HepG2 (cell line): ENCODE results near the gene CXADR. TPM values are rescaled to one million over a fixed set of nuclear protein-coding genes. Genes with fewer than 3 reads are reported as not detected.

ENCODE experiments used
- AGO2 ChIP-seq: fragments of 200-400 bp; formaldehyde crosslinking; optimal IDR thresholded peaks from 2 replicates; pipeline ENCODE3; 2017; ENCODE audit warnings: mild to moderate bottlenecking, low read depth, low read length, moderate library complexity
- BORCS8-MEF2B ChIP-seq: sonication (generic); formaldehyde crosslinking; IDR thresholded peaks from 2 replicates; pipeline ENCODE4 v1.8.0; 2022; ENCODE audit warnings: mild to moderate bottlenecking, missing genetic modification reagents
- DR1 ChIP-seq: sonication (generic); formaldehyde crosslinking; IDR thresholded peaks from 2 replicates; pipeline ENCODE4 v1.8.0; 2021; ENCODE audit warnings: mild to moderate bottlenecking, missing genetic modification reagents, inconsistent platforms
- HNRNPUL1 ChIP-seq: fragments of 200-400 bp; formaldehyde crosslinking; IDR thresholded peaks from 2 replicates; pipeline ENCODE4 v1.6.1; 2017; ENCODE audit warnings: low read depth, mild to moderate bottlenecking, low read length, moderate library complexity
- MTF2 ChIP-seq: sonication (generic); formaldehyde crosslinking; IDR thresholded peaks from 2 replicates; pipeline ENCODE4 v1.5.0; 2020; ENCODE audit warnings: missing genetic modification reagents, borderline replicate concordance
- SALL1 ChIP-seq: sonication (generic); formaldehyde crosslinking; IDR thresholded peaks from 2 replicates; pipeline ENCODE4 v1.8.0; 2022; ENCODE audit warnings: mild to moderate bottlenecking, missing genetic modification reagents
- TBX3 ChIP-seq: fragments of 450-650 bp; IDR thresholded peaks from 2 replicates; pipeline ENCODE4 v1.6.1; 2017; ENCODE audit warnings: antibody characterized with exemption, mild to moderate bottlenecking, inconsistent platforms, borderline replicate concordance
- YEATS4 ChIP-seq: sonication (generic); formaldehyde crosslinking; IDR thresholded peaks from 2 replicates; pipeline ENCODE4 v1.4.0; 2020; ENCODE audit warnings: missing genetic modification reagents, borderline replicate concordance
- ZBED4 ChIP-seq: sonication (generic); formaldehyde crosslinking; IDR thresholded peaks from 2 replicates; pipeline ENCODE4 v1.4.0; 2020; ENCODE audit warnings: missing genetic modification reagents, borderline replicate concordance
- ZBTB20 ChIP-seq: sonication (generic); formaldehyde crosslinking; IDR thresholded peaks from 2 replicates; pipeline ENCODE4 v1.8.1; 2023; ENCODE audit warnings: missing genetic modification reagents, low read depth, mild to moderate bottlenecking, borderline replicate concordance
- ZFP36L1 ChIP-seq: sonication (generic); formaldehyde crosslinking; IDR thresholded peaks from 2 replicates; pipeline ENCODE4 v1.8.0; 2022; ENCODE audit warnings: mild to moderate bottlenecking, missing genetic modification reagents, moderate library complexity
- ZNF224 ChIP-seq: sonication (generic); formaldehyde crosslinking; IDR thresholded peaks from 2 replicates; pipeline ENCODE4 v1.5.0; 2020; ENCODE audit warnings: mild to moderate bottlenecking, missing genetic modification reagents
- ZNF709 ChIP-seq: sonication (generic); formaldehyde crosslinking; IDR thresholded peaks from 2 replicates; pipeline ENCODE4 v1.5.0; 2020; ENCODE audit warnings: mild to moderate bottlenecking, missing genetic modification reagents
- ZNF749 ChIP-seq: sonication (generic); formaldehyde crosslinking; IDR thresholded peaks from 2 replicates; pipeline ENCODE4 v1.8.0; 2022; ENCODE audit warnings: mild to moderate bottlenecking, missing genetic modification reagents, moderate library complexity, borderline replicate concordance
- ZNF788 ChIP-seq: sonication (generic); formaldehyde crosslinking; IDR thresholded peaks from 2 replicates; pipeline ENCODE4 v1.5.0; 2020; ENCODE audit warnings: mild to moderate bottlenecking, missing genetic modification reagents, borderline replicate concordance
- ZSCAN30 ChIP-seq: sonication (generic); formaldehyde crosslinking; IDR thresholded peaks from 2 replicates; pipeline ENCODE4 v1.5.0; 2020; ENCODE audit warnings: mild to moderate bottlenecking, missing genetic modification reagents
- polyA plus RNA-seq, 8 experiments: library from polyadenylated mRNA; depleted of rRNA in 3 of 8; stranded (reverse) in 7 of 8; unstranded in 1 of 8; fragments of >200 nt; fragmentation: Illumina TruSeq in 4 of 8; extraction: Trizol in 4 of 8; gene quantifications; 2 replicates each; pipeline versions ENCODE4 v1.2.1 to v1.2.3, GENCODE V29; 2011 to 2016; ENCODE audit warnings: low read depth in 4 of 8, missing spikeins in 1 of 8, mixed read lengths in 1 of 8; ENCODE audit not compliant: insufficient read depth in 1 of 8
- total RNA-seq, 5 experiments: library from RNA; depleted of rRNA; stranded (reverse); fragments of >200 nt; fragmentation: Illumina TruSeq; extraction: Trizol; gene quantifications; 2 replicates each; pipeline ENCODE4 v1.2.3, GENCODE V29; 2016; ENCODE audit warnings: low read depth in 1 of 5
- TF ChIP-seq, protein P1 (sequence below): IDR thresholded peaks from 2 replicates; pipeline ENCODE4 v1.6.1; 2016; ENCODE audit warnings: low read depth
- TF ChIP-seq, protein P2 (sequence below): sonication (generic); formaldehyde crosslinking; IDR thresholded peaks from 2 replicates; pipeline ENCODE4 v1.4.0; 2020; ENCODE audit warnings: mild to moderate bottlenecking, missing genetic modification reagents

CXADR gene
- total and polyA plus RNA-seq, 2 of the 13 experiments (the other 11 are each of a cell fraction or from before 2014, with no cell fraction given) = 86.8 to 110 TPM

- TF ChIP-seq ZSCAN30 (CRISPR knock-in tag) = no peak
- TF ChIP-seq DR1 (CRISPR knock-in tag) = peak; percentile 30; the same call in 1 of the 2 replicates
- TF ChIP-seq BORCS8-MEF2B (CRISPR knock-in tag) = peak; percentile 52; the same call in 1 of the 2 replicates
- TF ChIP-seq ZFP36L1 = no peak
- TF ChIP-seq ZNF224 = no peak
- TF ChIP-seq, protein P1, sequence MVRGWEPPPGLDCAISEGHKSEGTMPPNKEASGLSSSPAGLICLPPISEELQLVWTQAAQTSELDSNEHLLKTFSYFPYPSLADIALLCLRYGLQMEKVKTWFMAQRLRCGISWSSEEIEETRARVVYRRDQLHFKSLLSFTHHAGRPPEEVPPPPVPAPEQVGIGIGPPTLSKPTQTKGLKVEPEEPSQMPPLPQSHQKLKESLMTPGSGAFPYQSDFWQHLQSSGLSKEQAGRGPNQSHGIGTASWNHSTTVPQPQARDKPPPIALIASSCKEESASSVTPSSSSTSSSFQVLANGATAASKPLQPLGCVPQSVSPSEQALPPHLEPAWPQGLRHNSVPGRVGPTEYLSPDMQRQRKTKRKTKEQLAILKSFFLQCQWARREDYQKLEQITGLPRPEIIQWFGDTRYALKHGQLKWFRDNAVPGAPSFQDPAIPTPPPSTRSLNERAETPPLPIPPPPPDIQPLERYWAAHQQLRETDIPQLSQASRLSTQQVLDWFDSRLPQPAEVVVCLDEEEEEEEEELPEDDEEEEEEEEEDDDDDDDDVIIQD (CRISPR knock-in tag) = no peak
- no peak for TF ChIP-seq MTF2 (CRISPR knock-in tag)
- TF ChIP-seq ZBED4 (CRISPR knock-in tag) = peak; percentile 61; the same call in 1 of the 2 replicates
- TF ChIP-seq ZNF709 (CRISPR knock-in tag) = peak; percentile 79
- TF ChIP-seq, protein P2, sequence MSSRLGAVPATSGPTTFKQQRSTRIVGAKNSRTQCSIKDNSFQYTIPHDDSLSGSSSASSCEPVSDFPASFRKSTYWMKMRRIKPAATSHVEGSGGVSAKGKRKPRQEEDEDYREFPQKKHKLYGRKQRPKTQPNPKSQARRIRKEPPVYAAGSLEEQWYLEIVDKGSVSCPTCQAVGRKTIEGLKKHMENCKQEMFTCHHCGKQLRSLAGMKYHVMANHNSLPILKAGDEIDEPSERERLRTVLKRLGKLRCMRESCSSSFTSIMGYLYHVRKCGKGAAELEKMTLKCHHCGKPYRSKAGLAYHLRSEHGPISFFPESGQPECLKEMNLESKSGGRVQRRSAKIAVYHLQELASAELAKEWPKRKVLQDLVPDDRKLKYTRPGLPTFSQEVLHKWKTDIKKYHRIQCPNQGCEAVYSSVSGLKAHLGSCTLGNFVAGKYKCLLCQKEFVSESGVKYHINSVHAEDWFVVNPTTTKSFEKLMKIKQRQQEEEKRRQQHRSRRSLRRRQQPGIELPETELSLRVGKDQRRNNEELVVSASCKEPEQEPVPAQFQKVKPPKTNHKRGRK (CRISPR knock-in tag) = no peak
- peak; percentile 93 for TF ChIP-seq SALL1
- no peak for TF ChIP-seq ZBTB20 (CRISPR knock-in tag)
- TF ChIP-seq HNRNPUL1 = peak; percentile 75; the same call in 1 of the 2 replicates
- peak; percentile 67 for TF ChIP-seq YEATS4
- TF ChIP-seq ZNF788 = peak; percentile 88
- peak; percentile 74 for TF ChIP-seq AGO2
- TF ChIP-seq ZNF749 (CRISPR knock-in tag) = peak; percentile 50; the same call in 1 of the 2 replicates
- 0 out of 2 replicates have a peak, but pooled peaks have one; percentile 22 for TF ChIP-seq TBX3
These were observed at the start of gene CXADR (continued) for GRCh38 chr21:17512253-17513213.
